ENCODE data around the gene TRAF4.
A peak's percentile ranks its signal among the peaks of the same experiment; 100 is the strongest.

Gene TRAF4

GRCh38 chr17:28743243-28744103 is at the start of gene TRAF4:
Gene TRAF4 (plus strand): TSS chr17:28744011. CDS start chr17:28744113, 102 bp downstream.
- DNase-seq, result peak; percentile 77 to 82

- no peak for DNase-seq
Observed at GRCh38 chr17:28698253-28698941, 45.4 kb upstream of the TRAF4 start.

- DNase-seq, result no peak
Observed at GRCh38 chr17:28700278-28700677, 43.5 kb upstream of the TRAF4 start.

- no peak for DNase-seq
Observed at GRCh38 chr17:28700830-28701492, 42.9 kb upstream of the TRAF4 start.

GRCh38 chr17:28702026-28702751 is 41.6 kb upstream of the TRAF4 start:
- DNase-seq, result no peak

- no peak for DNase-seq
Observed at GRCh38 chr17:28702752-28703150, 41.1 kb upstream of the TRAF4 start.

GRCh38 chr17:28703552-28704218 is 40.1 kb upstream of the TRAF4 start:
- DNase-seq, result no peak

- DNase-seq, result no peak
Observed at GRCh38 chr17:28704219-28704858, 39.5 kb upstream of the TRAF4 start.

GRCh38 chr17:28705074-28705659 is 38.6 kb upstream of the TRAF4 start:
- DNase-seq, result no peak

- DNase-seq, result no peak
Observed at GRCh38 chr17:28705728-28706334, 38.0 kb upstream of the TRAF4 start.

GRCh38 chr17:28706471-28707338 is 37.1 kb upstream of the TRAF4 start:
- no peak for DNase-seq

GRCh38 chr17:28707339-28707720 is 36.5 kb upstream of the TRAF4 start:
- no peak for DNase-seq

- DNase-seq, result peak; percentile 88 to 94
Observed at GRCh38 chr17:28710861-28711722, 32.7 kb upstream of the TRAF4 start.

GRCh38 chr17:28711723-28712031 is 32.1 kb upstream of the TRAF4 start, which contains the start of gene PROCA1:
Gene PROCA1 (minus strand): TSS chr17:28711888. CDS start chr17:28711660, 228 bp downstream.
- peak; percentile 30 to 48 for DNase-seq

- DNase-seq, result peak; percentile 69 to 79
Observed at GRCh38 chr17:28712032-28712704, 31.6 kb upstream of the TRAF4 start.

GRCh38 chr17:28712705-28713415 is 31.0 kb upstream of the TRAF4 start:
- no peak for DNase-seq

GRCh38 chr17:28714281-28714680 is 29.5 kb upstream of the TRAF4 start:
- no peak for DNase-seq

GRCh38 chr17:28715217-28715616 is 28.6 kb upstream of the TRAF4 start:
- DNase-seq, result no peak
